ENCODE results near the gene SLC7A9. TPM values are rescaled to one million over a fixed set of nuclear protein-coding genes. Genes with fewer than 3 reads are reported as not detected.
"Not testable (repeated sequence)": the region's sequence is repeated elsewhere in the genome, so short reads cannot be mapped to it uniquely, and the experiment has no call there.

SLC7A9 gene
- total and polyA plus RNA-seq, 4 experiments from 2014 or later, result 0.86 to 1.5 TPM; not detected in 2

GRCh38 chr19:32832094-32832493 lies 37.5 kb downstream of the SLC7A9 start:
- H3K27me3 Mint-ChIP-seq; intact Hi-C loops (cut with micrococcal nuclease); DNase-seq; H3K27ac ChIP-seq (ENCODE audit: low read depth, low read length); H3K27ac Mint-ChIP-seq; H3K4me3 Mint-ChIP-seq; CTCF ChIA-PET (ENCODE audit: partially characterized antibody); H3K9me3 ChIP-seq (ENCODE audit: control insufficient read depth in 1 of 2, low read length in 2 of 2); H3K36me3 Mint-ChIP-seq; POLR2A ChIA-PET (ENCODE audit: partially characterized antibody); H3K4me3 ChIP-seq (ENCODE audit: low read length in 2 of 2); H3K4me1 ChIP-seq (ENCODE audit: insufficient read depth, low read length); H3K27me3 ChIP-seq (ENCODE audit: insufficient read depth, low read length); H3K36me3 ChIP-seq (ENCODE audit: insufficient read depth, low read length); H3K9me3 Mint-ChIP-seq: not testable (repeated sequence)
- peaks cover 0 to 21% (median 12%) of the 10 kb centered on the region in 4 donors for H3K4me1 Mint-ChIP-seq

DNA sequence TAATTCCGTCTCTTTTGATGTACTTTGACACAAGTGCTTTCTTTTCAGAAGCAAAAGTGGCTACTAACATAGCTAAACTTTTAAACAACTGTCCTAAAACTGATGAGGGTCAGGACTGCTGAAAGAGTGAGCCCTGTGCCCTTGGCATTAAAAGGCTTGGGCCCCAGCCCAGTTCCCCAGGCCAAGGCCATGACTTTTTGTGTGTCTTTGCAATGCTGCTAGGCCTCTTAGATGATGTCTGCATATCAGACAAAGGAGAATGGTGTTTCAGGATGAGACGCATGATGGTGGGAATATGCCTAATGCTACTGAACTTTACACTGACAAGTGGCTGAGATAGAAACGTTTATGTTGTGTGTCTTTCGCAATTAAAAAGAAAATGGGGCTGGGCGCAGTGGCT lies 38.0 kb downstream of the SLC7A9 start:
- CTCF ChIA-PET (ENCODE audit: partially characterized antibody), result no interaction called here
- Mint-ChIP-seq H3K36me3 (no peaks in the 10 kb centered on the region), H3K9me3 (no peaks in the 10 kb centered on the region), H3K4me1 (peaks cover 0 to 16% (median 8%) of the 10 kb centered on the region in 4 donors), H3K27me3 (peaks cover 0 to 2% of the 10 kb centered on the region in 2 donors), H3K27ac (no peak overlapping the region), H3K4me3 (no peak overlapping the region)
- Histone ChIP-seq H3K4me3 (ENCODE audit: low read length in 2 of 2) (no peak overlapping the region), H3K4me1 (ENCODE audit: insufficient read depth, low read length) (peaks cover 4% of the 10 kb centered on the region), H3K27me3 (ENCODE audit: insufficient read depth, low read length) (no peaks in the 10 kb centered on the region), H3K9me3 (ENCODE audit: control insufficient read depth in 1 of 2, low read length in 2 of 2) (no peaks in the 10 kb centered on the region), H3K27ac (ENCODE audit: low read depth, low read length) (no peak overlapping the region), H3K36me3 (ENCODE audit: insufficient read depth, low read length) (no peaks in the 10 kb centered on the region)
- intact Hi-C loops (cut with micrococcal nuclease), result no loop called here
- no peak for DNase-seq
- POLR2A ChIA-PET (ENCODE audit: partially characterized antibody), result no interaction called here

DNA sequence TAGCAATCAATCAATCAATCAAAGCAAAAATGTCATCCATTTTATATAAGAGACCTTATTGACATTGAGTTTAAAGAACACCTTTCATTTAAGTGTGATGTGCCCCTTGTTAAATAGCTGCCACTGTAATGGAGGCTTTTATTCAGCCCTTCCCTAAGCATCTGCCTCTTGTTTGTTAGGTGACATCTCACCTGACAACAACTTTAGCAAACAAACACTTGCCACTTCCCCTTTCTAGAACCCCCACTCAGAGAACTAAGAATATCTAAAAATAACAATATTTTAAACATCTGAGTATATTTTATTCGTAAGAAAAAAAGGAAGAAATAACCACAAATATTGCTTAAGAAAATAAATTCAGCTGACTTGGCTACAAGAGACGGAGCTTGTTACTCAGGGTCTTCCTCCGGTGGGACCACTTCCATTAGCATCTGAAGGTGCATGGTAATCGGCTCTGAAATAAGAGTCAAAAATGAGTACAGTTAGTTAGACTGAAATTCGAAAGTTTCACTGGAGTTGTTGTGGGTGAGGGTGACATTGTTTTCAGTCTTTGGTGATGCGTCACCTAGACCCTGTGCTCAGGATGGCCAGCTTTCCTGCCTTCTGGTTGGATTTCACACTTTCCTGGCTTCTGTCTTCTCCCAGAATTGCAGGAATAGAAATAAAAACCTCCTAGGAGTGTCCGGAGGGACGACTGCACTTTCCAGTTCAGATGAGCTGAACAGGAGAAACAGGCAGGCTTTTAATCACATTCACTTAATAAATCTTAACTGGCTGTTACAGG lies 39.1 kb downstream of the SLC7A9 start:
- peaks cover 0 to 2% of the 10 kb centered on the region in 2 donors for H3K27me3 Mint-ChIP-seq
- CTCF ChIA-PET (ENCODE audit: partially characterized antibody), result no interaction called here
- no peak overlapping the region for H3K27ac Mint-ChIP-seq
- H3K9me3 Mint-ChIP-seq, result no peaks in the 10 kb centered on the region
- POLR2A ChIA-PET (ENCODE audit: partially characterized antibody), result no interaction called here
- Histone ChIP-seq H3K27ac (ENCODE audit: low read depth, low read length) (no peak overlapping the region), H3K36me3 (ENCODE audit: insufficient read depth, low read length) (no peaks in the 10 kb centered on the region), H3K27me3 (ENCODE audit: insufficient read depth, low read length) (no peaks in the 10 kb centered on the region), H3K4me3 (ENCODE audit: low read length in 2 of 2) (no peak overlapping the region), H3K4me1 (ENCODE audit: insufficient read depth, low read length) (peaks cover 4% of the 10 kb centered on the region), H3K9me3 (ENCODE audit: control insufficient read depth in 1 of 2, low read length in 2 of 2) (no peaks in the 10 kb centered on the region)
- H3K36me3 Mint-ChIP-seq, result no peaks in the 10 kb centered on the region
- intact Hi-C loops (cut with micrococcal nuclease), result no loop called here
- no peak for DNase-seq
- H3K4me3 Mint-ChIP-seq, result no peak overlapping the region
- H3K4me1 Mint-ChIP-seq, result peaks cover 0 to 15% (median 7%) of the 10 kb centered on the region in 4 donors

GRCh38 chr19:32829345-32829896 lies 40.1 kb downstream of the SLC7A9 start:
- H3K36me3 ChIP-seq (ENCODE audit: insufficient read depth, low read length), result no peaks in the 10 kb centered on the region
- peaks cover 4% of the 10 kb centered on the region for H3K4me1 ChIP-seq (ENCODE audit: insufficient read depth, low read length)
- DNase-seq, result no peak
- Mint-ChIP-seq H3K4me3 (peak overlapping the region in 7 of 8 donors; percentile 28 to 75 (median 69)), H3K27ac (peak overlapping the region in 2 of 7 donors; percentile 29 to 64), H3K36me3 (no peaks in the 10 kb centered on the region), H3K9me3 (peaks cover 0 to under 1% (median 0%) of the 10 kb centered on the region in 8 donors), H3K4me1 (peaks cover 0 to 15% (median 7%) of the 10 kb centered on the region in 4 donors), H3K27me3 (peaks cover 0 to 2% of the 10 kb centered on the region in 2 donors)
- H3K27me3 ChIP-seq (ENCODE audit: insufficient read depth, low read length), result no peaks in the 10 kb centered on the region
- H3K27ac ChIP-seq (ENCODE audit: low read depth, low read length), result no peak overlapping the region
- no peaks in the 10 kb centered on the region for H3K9me3 ChIP-seq (ENCODE audit: control insufficient read depth in 1 of 2, low read length in 2 of 2)
- CTCF ChIA-PET (ENCODE audit: partially characterized antibody), result interaction anchor here (0.8 to 1.1 kb wide), 2 partner anchors 101 to 147 kb away, joined by 3 read pairs; no protein-coding TSS in a partner anchor
- POLR2A ChIA-PET (ENCODE audit: partially characterized antibody), result no interaction called here
- no peak overlapping the region for H3K4me3 ChIP-seq (ENCODE audit: low read length in 2 of 2)
- intact Hi-C loops (cut with micrococcal nuclease), result no loop called here

GRCh38 chr19:32828643-32829344 lies 40.8 kb downstream of the SLC7A9 start:
- H3K9me3 ChIP-seq (ENCODE audit: control insufficient read depth in 1 of 2, low read length in 2 of 2), result no peaks in the 10 kb centered on the region
- H3K4me3 Mint-ChIP-seq, result peak overlapping the region in 7 of 8 donors; percentile 28 to 75 (median 69)
- ChIA-PET CTCF (ENCODE audit: partially characterized antibody) (interaction anchor here (0.8 to 1.1 kb wide), 2 partner anchors 100 to 148 kb away, joined by 3 read pairs; no protein-coding TSS in a partner anchor), POLR2A (ENCODE audit: partially characterized antibody) (no interaction called here)
- H3K27ac ChIP-seq (ENCODE audit: low read depth, low read length), result no peak overlapping the region
- H3K36me3 ChIP-seq (ENCODE audit: insufficient read depth, low read length), result no peaks in the 10 kb centered on the region
- no peak for DNase-seq
- H3K4me1 Mint-ChIP-seq, result peaks cover 0 to 15% (median 7%) of the 10 kb centered on the region in 4 donors
- peaks cover 0 to 2% of the 10 kb centered on the region in 2 donors for H3K27me3 Mint-ChIP-seq
- peak overlapping the region in 3 of 7 donors; percentile 59 to 81 (median 74) for H3K27ac Mint-ChIP-seq
- H3K4me1 ChIP-seq (ENCODE audit: insufficient read depth, low read length), result peaks cover 4% of the 10 kb centered on the region
- no peaks in the 10 kb centered on the region for H3K27me3 ChIP-seq (ENCODE audit: insufficient read depth, low read length)
- no peak overlapping the region for H3K4me3 ChIP-seq (ENCODE audit: low read length in 2 of 2)
- peaks cover 0 to 2% (median 0%) of the 10 kb centered on the region in 8 donors for H3K9me3 Mint-ChIP-seq
- intact Hi-C loops (cut with micrococcal nuclease), result no loop called here
- no peaks in the 10 kb centered on the region for H3K36me3 Mint-ChIP-seq

GRCh38 chr19:32828139-32828538 lies 41.4 kb downstream of the SLC7A9 start:
- ChIA-PET CTCF (ENCODE audit: partially characterized antibody) (interaction anchor here (1.1 kb wide), 1 partner anchor 99 kb away, joined by 3 read pairs; no protein-coding TSS in a partner anchor), POLR2A (ENCODE audit: partially characterized antibody) (no interaction called here)
- Mint-ChIP-seq H3K36me3 (no peaks in the 10 kb centered on the region), H3K27ac (peak overlapping the region in 1 of 7 donors; percentile 60), H3K4me3 (peak overlapping the region in 1 of 8 donors; percentile 51), H3K4me1 (peaks cover 0 to 15% (median 7%) of the 10 kb centered on the region in 4 donors), H3K27me3 (peaks cover 0 to 2% of the 10 kb centered on the region in 2 donors), H3K9me3 (peaks cover 0 to 2% (median 0%) of the 10 kb centered on the region in 8 donors)
- Histone ChIP-seq H3K36me3 (ENCODE audit: insufficient read depth, low read length) (no peaks in the 10 kb centered on the region), H3K9me3 (ENCODE audit: control insufficient read depth in 1 of 2, low read length in 2 of 2) (no peaks in the 10 kb centered on the region), H3K4me3 (ENCODE audit: low read length in 2 of 2) (no peak overlapping the region), H3K27me3 (ENCODE audit: insufficient read depth, low read length) (no peaks in the 10 kb centered on the region), H3K4me1 (ENCODE audit: insufficient read depth, low read length) (peaks cover 4% of the 10 kb centered on the region), H3K27ac (ENCODE audit: low read depth, low read length) (no peak overlapping the region)
- intact Hi-C loops (cut with micrococcal nuclease), result no loop called here
- DNase-seq, result no peak
